Stimulated activated CD8-positive, alpha-beta memory T cell treated with anti-CD3 and anti-CD28 coated beads, Interleukin-7, amount 100 ng/mL, for 48 hours (primary cell): ENCODE data around the gene DES.

Experiments
- DNase-seq, 2 donors: peaks; one replicate each; pipeline ENCODE4 v3.0.0-alpha.2; 2020; ENCODE audit warnings: low read depth in 1 of 2; ENCODE audit errors: extremely low read depth in 1 of 2

The DES gene

DNA sequence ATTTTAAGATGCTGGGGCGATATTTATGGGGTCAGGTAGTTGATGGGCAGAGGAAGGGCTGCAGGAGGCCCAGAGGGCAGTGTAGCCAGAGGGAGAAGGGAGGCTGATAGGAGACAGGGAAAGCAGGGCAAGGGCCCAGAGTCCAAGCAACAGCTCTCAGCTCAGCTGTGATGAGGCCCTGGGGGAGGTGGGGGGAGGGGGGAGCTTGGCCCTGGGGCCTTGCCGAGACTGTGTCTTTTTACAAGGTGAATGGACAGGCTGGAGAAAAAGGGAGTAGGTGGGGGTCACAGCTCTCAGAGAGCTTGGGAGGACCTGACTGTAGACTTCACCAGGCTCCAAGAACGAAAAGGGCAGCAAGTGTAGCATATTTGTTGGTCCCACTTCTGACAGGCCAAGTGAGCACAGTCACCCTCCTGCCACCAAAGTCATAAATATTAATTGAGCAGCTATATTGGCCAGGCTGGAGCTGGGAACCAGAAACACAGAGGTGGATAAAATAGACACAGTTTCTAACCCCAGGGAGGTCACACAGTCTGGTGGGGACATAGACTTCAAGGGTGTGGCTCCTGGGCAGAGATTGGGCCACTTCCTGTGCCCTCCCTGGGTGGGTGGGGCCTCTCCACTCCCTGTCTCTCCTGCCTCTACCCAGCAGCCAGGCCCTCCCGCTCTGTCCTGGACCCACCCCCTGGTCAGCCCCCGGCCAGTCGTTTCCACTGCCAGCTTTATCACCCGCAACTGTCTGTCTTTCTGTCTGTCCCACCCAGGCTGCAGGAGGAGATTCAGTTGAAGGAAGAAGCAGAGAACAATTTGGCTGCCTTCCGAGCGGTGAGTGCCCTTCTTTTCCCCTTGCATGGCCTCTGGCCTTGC, 1.4 kb downstream of the DES start:
- no peak for DNase-seq

- no peak for DNase-seq
Observed at GRCh38 chr2:219420687-219421086, 2.5 kb downstream of the DES start.

GRCh38 chr2:219421323-219421722, 3.1 kb downstream of the DES start:
- no peak for DNase-seq

DNA sequence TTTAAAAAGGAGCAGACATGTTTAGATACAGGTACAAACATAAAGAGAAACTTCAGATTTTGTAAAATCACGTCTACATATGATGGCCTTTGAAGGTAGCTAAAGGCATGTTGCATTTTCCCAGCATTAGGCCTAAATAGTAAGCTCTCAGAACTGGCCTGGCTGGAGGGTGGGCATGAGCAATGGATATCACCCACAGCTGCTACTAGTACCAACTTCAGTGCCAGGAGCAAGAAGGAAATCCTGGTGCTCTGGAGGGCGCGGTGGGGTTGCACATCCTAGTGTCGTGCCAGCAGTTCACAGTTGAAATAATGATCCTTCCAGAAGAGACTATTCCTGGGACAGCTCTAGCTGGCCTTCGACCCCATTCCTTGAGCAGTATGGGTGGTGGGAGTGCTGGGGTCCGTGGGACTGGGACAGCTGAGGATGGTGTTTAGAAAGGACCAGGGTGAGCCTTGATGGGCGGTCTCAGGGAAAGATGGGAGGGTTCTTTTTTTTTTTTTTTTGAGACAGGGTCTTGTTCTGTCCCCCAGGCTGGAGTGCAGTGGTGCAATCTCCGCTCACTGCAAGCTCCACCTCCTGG, 4.9 kb downstream of the DES start:
- no peak for DNase-seq

DNA sequence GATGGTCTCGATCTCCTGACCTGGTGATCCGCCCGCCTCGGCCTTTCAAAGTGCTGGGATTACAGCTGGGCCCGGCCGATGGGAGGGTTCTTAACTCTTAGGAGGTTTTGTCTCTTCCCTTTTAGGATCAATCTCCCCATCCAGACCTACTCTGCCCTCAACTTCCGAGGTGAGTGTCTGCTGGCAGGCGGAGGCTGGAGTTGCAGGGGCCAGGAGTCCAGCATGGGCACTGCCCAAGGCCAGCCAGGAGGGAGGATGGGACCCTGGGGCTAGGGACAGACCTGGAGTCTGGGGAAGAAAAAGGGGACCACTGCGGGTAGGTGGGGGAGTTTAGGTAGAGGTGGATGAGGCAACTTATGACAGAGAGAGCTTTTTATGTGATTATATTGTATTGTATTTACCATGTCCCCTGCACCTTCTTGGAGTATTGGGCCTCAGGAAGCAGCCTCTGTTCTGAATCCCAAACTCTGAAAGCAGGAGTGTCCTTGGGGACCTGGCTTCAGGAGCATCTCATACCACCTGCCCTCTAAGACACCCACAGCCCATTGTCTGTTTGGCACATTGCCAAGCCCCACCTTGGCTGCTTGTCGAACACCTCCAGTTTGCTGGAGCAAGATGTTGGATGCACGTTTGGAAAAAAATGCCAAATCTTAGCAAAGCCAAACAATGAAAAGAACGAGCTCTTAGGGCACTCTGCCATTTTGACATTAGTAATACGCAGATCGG, 5.6 kb downstream of the DES start:
- no peak for DNase-seq

DNA sequence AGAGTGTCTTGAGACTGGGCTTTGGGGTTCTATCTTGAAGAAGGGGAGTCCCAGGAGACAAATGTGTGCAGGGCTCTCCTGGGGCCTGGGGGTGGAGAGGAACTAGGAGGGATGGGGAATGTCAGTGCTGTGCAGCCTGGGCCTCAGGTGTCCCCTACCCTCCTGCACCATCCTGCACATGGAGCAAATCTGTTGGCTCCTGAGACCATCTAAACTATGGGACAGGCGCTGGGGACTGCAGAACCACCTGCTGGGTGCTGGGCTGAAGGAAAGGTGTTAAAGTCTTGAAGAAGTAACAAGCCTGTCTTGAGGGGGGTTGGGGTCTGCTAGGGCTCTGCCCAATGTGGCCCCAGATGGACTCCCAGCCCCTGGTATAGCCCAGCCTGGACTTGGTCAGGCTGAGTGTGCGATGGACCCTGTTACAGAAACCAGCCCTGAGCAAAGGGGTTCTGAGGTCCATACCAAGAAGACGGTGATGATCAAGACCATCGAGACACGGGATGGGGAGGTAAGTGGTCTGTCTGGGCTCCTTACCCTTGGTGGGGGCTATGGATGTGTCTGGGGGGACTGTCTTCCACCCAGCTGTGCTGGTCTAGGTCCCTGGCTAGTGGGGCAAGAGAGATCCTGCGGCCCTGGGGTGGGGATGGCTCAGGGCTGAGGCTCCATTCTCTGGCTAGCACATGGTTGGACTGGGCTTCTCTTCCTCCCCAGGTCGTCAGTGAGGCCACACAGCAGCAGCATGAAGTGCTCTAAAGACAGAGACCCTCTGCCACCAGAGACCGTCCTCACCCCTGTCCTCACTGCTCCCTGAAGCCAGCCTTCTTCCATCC, 7.3 kb downstream of the DES start:
- DNase-seq, result no peak

DNA sequence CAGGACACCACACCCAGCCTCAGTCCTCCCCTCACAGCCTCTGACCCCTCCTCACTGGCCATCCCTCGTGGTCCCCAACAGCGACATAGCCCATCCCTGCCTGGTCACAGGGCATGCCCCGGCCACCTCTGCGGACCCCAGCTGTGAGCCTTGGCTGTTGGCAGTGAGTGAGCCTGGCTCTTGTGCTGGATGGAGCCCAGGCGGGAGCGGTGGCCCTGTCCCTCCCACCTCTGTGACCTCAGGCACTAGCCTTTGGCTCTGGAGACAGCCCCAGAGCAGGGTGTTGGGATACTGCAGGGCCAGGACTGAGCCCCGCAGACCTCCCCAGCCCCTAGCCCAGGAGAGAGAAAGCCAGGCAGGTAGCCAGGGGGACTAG, 7.9 kb downstream of the DES start:
- no peak for DNase-seq

DNA sequence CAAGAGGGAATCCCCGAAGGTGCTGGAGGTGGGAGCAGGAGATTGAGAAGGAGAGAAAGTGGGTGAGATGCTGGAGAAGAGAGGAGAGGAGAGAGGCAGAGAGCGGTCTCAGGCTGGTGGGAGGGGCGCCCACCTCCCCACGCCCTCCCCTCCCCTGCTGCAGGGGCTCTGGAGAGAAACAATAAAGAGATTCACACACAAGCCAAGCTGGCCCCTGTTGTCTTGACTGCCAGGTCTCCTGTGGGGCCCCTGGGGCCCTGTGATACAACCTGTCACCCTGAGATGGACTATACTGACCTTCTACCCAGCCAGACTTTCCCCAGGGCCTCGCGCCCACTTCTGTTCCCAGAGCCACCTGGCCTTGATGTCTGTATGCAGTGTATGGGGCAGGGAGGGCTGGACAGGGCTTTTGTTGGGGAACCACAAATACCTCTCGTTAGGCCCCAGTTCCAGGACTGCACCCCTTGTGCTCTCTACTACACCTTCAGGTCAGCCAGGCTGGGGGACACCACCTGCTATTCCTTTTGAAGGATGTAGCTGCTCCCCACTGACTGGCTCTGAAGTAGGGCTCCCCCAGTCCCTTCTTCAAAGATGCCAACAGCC, 8.5 kb downstream of the DES start:
- DNase-seq, result no peak

DNA sequence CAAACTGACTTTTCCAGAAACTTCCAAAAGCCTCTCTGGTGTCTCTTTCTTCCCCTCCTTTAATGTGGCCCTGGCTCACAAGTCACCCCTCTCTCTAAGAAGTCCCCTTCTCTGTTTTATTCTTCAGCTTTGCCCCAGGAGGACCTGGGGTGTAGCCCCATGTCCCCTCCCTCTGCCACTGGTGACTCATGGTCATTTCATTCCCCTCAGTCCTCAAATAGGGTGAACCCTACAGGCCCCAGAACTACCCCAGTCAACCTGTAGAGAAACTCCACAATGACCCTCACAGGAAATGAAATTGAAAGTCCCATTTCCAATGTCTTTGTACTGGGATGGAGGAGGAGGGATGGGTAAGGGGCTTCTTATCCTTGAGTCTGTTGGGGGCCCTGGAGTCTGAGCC, 10.3 kb downstream of the DES start:
- no peak for DNase-seq

DNA sequence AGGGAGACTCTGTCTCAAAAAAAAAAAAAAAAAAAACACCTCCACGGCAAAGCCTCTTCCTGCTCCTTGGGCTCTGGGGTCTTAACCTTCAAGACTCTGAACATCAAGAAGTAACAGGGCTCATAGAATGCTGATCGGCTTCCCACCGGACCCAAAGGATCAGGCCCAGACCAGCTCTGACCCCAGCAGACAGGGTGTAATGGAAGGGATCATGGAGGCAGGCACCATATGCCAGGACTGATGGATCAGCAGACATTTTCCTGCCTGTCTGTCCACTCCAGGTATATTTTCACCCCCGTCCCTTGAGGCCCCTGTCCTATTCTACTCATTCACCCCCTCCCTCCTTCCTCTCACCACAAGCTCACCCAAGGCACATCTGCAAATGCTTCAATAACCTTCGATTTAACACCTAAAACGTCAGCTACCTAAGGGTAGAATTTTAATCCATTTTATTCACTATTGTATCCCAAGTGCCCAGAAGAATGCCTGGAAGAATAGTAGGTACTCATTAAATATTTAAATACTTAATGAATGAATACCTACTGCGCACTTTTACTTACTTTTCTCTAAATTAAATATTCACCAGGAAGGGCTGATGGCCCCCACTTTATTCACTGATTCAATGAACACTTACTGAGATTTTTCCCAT, 11.9 kb downstream of the DES start:
- DNase-seq, result no peak

GRCh38 chr2:219430633-219431615, 12.7 kb downstream of the DES start:
- DNase-seq, result no peak

DNA sequence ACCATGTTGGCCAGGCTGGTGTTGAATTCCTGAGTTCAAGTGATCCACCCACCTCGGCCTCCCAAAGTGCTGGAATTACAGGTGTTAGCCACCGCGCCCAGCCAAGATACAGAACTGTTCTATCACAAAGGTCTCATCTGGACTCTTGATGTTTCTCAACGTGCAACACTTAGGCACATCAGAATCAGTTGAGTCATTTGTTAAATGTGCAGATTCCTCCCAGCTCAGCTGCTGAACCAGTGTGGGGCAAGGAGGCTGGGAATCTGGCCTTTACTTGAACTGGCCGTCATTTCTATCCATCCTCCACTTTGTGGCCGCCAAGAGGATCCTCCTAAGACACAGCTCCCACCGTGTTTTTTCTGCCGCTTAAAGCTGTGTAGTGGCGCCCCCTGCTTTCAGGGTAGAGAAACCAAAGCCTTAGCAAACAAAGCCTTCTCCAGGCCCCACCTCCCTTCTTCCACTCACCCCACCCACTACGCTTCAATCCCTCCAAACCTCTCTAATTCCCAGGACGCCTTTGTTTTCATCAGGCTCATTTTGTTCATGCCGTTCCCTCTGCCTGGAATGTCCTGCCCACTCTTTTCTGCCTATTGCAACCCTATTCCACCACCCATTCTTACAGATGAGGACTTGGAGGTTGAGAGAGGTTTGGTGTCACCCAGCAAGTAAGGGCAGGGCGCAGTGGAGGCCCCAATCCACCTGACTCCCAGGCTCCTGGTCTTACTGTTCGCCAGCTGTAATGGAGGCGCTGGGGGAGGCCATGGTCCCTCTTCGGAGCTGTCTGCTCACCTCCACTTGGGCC, 15.7 kb downstream of the DES start:
- no peak for DNase-seq

GRCh38 chr2:219434468-219434717, 16.2 kb downstream of the DES start:
- DNase-seq, result no peak

GRCh38 chr2:219434718-219435525, 16.7 kb downstream of the DES start, which contains the start of gene SPEG:
Gene SPEG, plus strand, starts transcription at chr2:219434843. Its CDS starts 135 bp downstream, at chr2:219434978.
- no peak for DNase-seq

DNA sequence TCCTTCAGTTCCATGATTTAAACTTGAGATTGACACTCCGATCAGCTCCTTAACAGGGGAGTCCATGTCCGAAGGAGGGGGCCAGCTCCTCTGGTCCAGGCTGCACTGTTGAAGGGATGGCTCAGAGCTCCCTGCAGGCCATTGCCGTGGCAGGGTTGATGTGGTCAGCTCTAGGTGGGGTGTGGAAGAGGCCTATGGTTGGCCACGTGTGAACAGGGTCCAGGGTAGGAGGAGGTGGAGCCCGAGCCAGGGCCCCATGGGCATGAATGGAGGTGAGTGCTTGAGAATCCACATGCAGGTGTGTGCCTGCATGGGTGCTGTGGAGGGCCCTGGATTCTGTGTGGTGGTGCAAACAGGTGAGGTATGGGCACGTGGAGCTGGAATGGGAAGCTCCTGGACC, 17.5 kb downstream of the DES start:
- DNase-seq, result no peak

- DNase-seq, result no peak
Observed at GRCh38 chr2:219436491-219436890, 18.3 kb downstream of the DES start.

DNA sequence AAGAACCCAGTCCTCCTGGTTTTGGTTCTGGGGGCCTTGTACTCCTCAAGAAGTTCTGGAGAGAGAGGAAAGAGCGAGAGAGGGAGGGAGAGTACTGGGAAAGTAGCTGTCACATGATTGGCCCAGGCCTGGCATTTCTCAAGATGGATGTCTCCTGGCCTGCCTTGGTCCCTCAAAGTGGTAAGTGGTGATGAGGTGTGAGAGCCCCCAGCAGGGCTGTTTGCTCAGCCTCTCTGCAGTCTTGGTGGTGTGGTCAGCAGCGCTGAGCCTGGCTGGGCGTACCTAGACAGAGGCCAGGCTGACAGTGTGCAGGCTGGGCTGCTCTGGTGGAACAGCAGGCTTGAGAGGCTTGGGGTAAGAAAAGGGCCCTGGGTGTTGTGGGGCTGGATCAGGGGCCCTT, 19.0 kb downstream of the DES start:
- DNase-seq, result no peak
